GM12878 (cell line): ENCODE measurements around the gene MED4. TPM values are rescaled to one million over a fixed set of nuclear protein-coding genes. Genes with fewer than 3 reads are reported as not detected.

Source experiments
- ATAC-seq: fragments of 200-7000 bp; cut with Tn5 transposase; 3 replicates; pipeline ENCODE4 v1.9.1; 2020; ENCODE audit warnings: mild to moderate bottlenecking, moderate library complexity
- BruUV-seq: library from RNA; stranded (reverse); fragments of 400-500 nt; replicated peaks from 2 replicates; lab custom pipeline; 2021; lab: Mats Ljungman, UMichigan
- CTCF ChIA-PET: fragments of 300-600 bp; sonication (Branson Sonifier 250); formaldehyde crosslinking; extraction: SDS; loops from one replicate; lab custom pipeline; 2021; ENCODE audit warnings: inconsistent platforms; lab: Yijun Ruan, JAX
- POLR2A ChIA-PET: fragments of 350-600 bp; formaldehyde crosslinking; extraction: SDS; loops from one replicate; lab custom pipeline; 2021; ENCODE audit warnings: inconsistent platforms; lab: Charles Lee
- RAD21 ChIA-PET: fragments of 300-600 bp; sonication (Branson Sonifier 250); formaldehyde crosslinking; loops from one replicate; lab custom pipeline; 2023; ENCODE audit warnings: antibody characterized with exemption; ENCODE audit not compliant: unreplicated experiment; lab: Charles Lee
- SMC1A ChIA-PET: fragments of 300-600 bp; sonication (Branson Sonifier 250); formaldehyde crosslinking; loops from one replicate; lab custom pipeline; 2023; ENCODE audit not compliant: unreplicated experiment, uncharacterized antibody; lab: Charles Lee
- DNase-seq: peaks from one replicate; pipeline ENCODE4 v3.0.0-alpha.2; 2011; ENCODE audit warnings: low read depth, low spot score
- FAIRE-seq: peaks from 3 replicates; lab custom pipeline; 2011; peaks lifted over from hg19 to GRCh38; lab: Jason Lieb, UNC
- H2AFZ ChIP-seq: 2 replicates; pipeline ENCODE4 v1.6.0; 2011; ENCODE audit warnings: low read depth, low read length, control low read depth; ENCODE audit not compliant: control insufficient read depth
- H3K27ac ChIP-seq: 2 replicates; pipeline ENCODE4 v1.5.1; 2011; ENCODE audit warnings: control low read depth; ENCODE audit not compliant: control insufficient read depth, insufficient read depth
- H3K27me3 ChIP-seq, 2 experiments: replicated peaks in 1 of 2; 2 replicates each; pipeline versions ENCODE4 v1.6.0 to v1.6.1; 2011; ENCODE audit warnings: low read length in 1 of 2; ENCODE audit not compliant: control insufficient read depth in 2 of 2, insufficient read depth in 2 of 2
- H3K36me3 ChIP-seq, 2 experiments: 2 replicates each; pipeline ENCODE4 v1.5.1; 2011; ENCODE audit warnings: low read length in 1 of 2; ENCODE audit not compliant: control insufficient read depth in 2 of 2, insufficient read depth in 2 of 2
- H3K4me1 ChIP-seq: 2 replicates; pipeline ENCODE4 v1.6.1; 2011; ENCODE audit warnings: mild to moderate bottlenecking, low read length, moderate library complexity, mixed read lengths; ENCODE audit not compliant: control insufficient read depth, insufficient read depth
- H3K4me2 ChIP-seq: 2 replicates; pipeline ENCODE4 v1.6.0; 2011; ENCODE audit warnings: control low read depth; ENCODE audit not compliant: control insufficient read depth, insufficient read depth
- H3K4me3 ChIP-seq: fragments of 200-600 bp; sonication (generic); 2 replicates; pipeline ENCODE4 v1.5.1; 2016
- H3K79me2 ChIP-seq: 2 replicates; pipeline ENCODE4 v1.6.0; 2011; ENCODE audit warnings: low read length; ENCODE audit not compliant: control insufficient read depth, insufficient read depth
- H3K9ac ChIP-seq: 2 replicates; pipeline ENCODE4 v1.8.0; 2011; ENCODE audit warnings: low read length, control low read depth, mixed read lengths; ENCODE audit not compliant: control insufficient read depth, insufficient read depth
- H3K9me3 ChIP-seq: replicated peaks from 3 replicates; pipeline ENCODE4 v1.5.1; 2011; ENCODE audit warnings: mild to moderate bottlenecking, low read length; ENCODE audit not compliant: control insufficient read depth, insufficient read depth
- H4K20me1 ChIP-seq: 2 replicates; pipeline ENCODE4 v1.6.0; 2011; ENCODE audit not compliant: control insufficient read depth, insufficient read depth
- CBFB ChIP-seq: IDR thresholded peaks from 2 replicates; pipeline ENCODE4 v1.6.1; 2016; ENCODE audit warnings: antibody characterized with exemption, low read depth
- EED ChIP-seq: sonication (generic); IDR thresholded peaks from 2 replicates; pipeline ENCODE4 v1.6.1; 2016; ENCODE audit warnings: antibody characterized with exemption, low read depth
- FOXM1 ChIP-seq: IDR thresholded peaks from 2 replicates; pipeline ENCODE4 v1.6.1; 2012; ENCODE audit warnings: low read depth, mild to moderate bottlenecking, inconsistent platforms, low read length, moderate library complexity
- MTA2 ChIP-seq: fragments of 450-650 bp; IDR thresholded peaks from 2 replicates; pipeline ENCODE4 v1.6.1; 2016; ENCODE audit warnings: low read depth, mild to moderate bottlenecking, moderate library complexity
- MXI1 ChIP-seq: fragments of 150-350 bp; IDR thresholded peaks from 2 replicates; pipeline ENCODE4 v1.6.1; 2011; ENCODE audit warnings: low read depth, mild to moderate bottlenecking, inconsistent platforms, low read length, improper control_type of control experiment
- MYB ChIP-seq: fragments of 150-350 bp; IDR thresholded peaks from 2 replicates; pipeline ENCODE4 v1.6.1; 2014; ENCODE audit warnings: mild to moderate bottlenecking, low read depth, low read length, borderline replicate concordance
- NFXL1 ChIP-seq: fragments of 450-650 bp; IDR thresholded peaks from 2 replicates; pipeline ENCODE4 v1.6.1; 2017; ENCODE audit warnings: antibody characterized with exemption, mild to moderate bottlenecking, borderline replicate concordance
- PML ChIP-seq: IDR thresholded peaks from 2 replicates; pipeline ENCODE4 v1.6.1; 2012; ENCODE audit warnings: low read length, inconsistent platforms
- RB1 ChIP-seq: fragments of 450-650 bp; formaldehyde crosslinking; IDR thresholded peaks from 2 replicates; pipeline ENCODE4 v1.6.1; 2017; ENCODE audit warnings: mild to moderate bottlenecking, borderline replicate concordance
- SIX5 ChIP-seq: IDR thresholded peaks from 2 replicates; pipeline ENCODE4 v1.6.1; 2011; ENCODE audit warnings: mild to moderate bottlenecking, low read depth, low read length, moderate library complexity; ENCODE audit not compliant: severe bottlenecking
- STAT3 ChIP-seq: IDR thresholded peaks from 2 replicates; pipeline ENCODE4 v1.6.1; 2011; ENCODE audit warnings: low read depth, low read length, improper control_type of control experiment
- SUZ12 ChIP-seq: fragments of 200-600 bp; sonication (generic); IDR thresholded peaks from one replicate; pipeline ENCODE4 v1.6.1; 2018; ENCODE audit warnings: antibody characterized with exemption, mild to moderate bottlenecking; ENCODE audit not compliant: unreplicated experiment
- TARDBP ChIP-seq: IDR thresholded peaks from 2 replicates; pipeline ENCODE4 v1.6.1; 2016; ENCODE audit warnings: borderline replicate concordance
- ZBED1 ChIP-seq: IDR thresholded peaks from 2 replicates; pipeline ENCODE4 v1.6.1; 2016; ENCODE audit warnings: borderline replicate concordance
- WGBS: methylation state at CpG from one replicate; pipeline ENCODE4 v1.1.6; 2016; ENCODE audit warnings: low lambda C conversion rate; ENCODE audit not compliant: insufficient replicate concordance, insufficient coverage; ENCODE audit errors: missing lambda C conversion rate; 5-methylcytosine and 5-hydroxymethylcytosine counted together
- in situ Hi-C: fragments of 300-500 bp; cut with MboI; formaldehyde crosslinking; loops from 9 replicates; pipeline ENCODE4 v1.14.3; 2018; ENCODE audit warnings: mixed read lengths
- intact Hi-C: fragments of 100-400 bp; cut with micrococcal nuclease; formaldehyde crosslinking; loops from one replicate; pipeline ENCODE4 v1.14.2; 2022; ENCODE audit not compliant: unreplicated experiment
- polyA plus RNA-seq, 11 experiments: library from polyadenylated mRNA; depleted of rRNA in 4 of 11; unstranded in 6 of 11; stranded (reverse) in 5 of 11; fragments of >200 nt; fragmentation: Nextera tagmentation in 4 of 11; fragmentation: Illumina TruSeq in 1 of 11; extraction: Ambion mirVana in 4 of 11; extraction: Trizol in 1 of 11; gene quantifications; 1 replicate in 1 of 11; 2 replicates in 10 of 11; pipeline versions ENCODE4 v1.2.1 to v1.2.3, GENCODE V29; 2011 to 2016; ENCODE audit warnings: inconsistent platforms in 2 of 11, missing spikeins in 2 of 11, low read depth in 1 of 11
- total RNA-seq, 4 experiments: library from RNA; depleted of rRNA in 3 of 4; stranded (reverse); fragments of >200 nt in 3 of 4; fragmentation: Illumina TruSeq in 1 of 4; extraction: Trizol in 1 of 4; gene quantifications; 2 replicates each; pipeline versions ENCODE4 v1.2.1 to v1.2.3, GENCODE V29; 2013 to 2021
- TF ChIP-seq, protein P1 (sequence below): fragments of 450-650 bp; IDR thresholded peaks from 2 replicates; pipeline ENCODE4 v1.6.1; 2017; ENCODE audit warnings: mild to moderate bottlenecking

The MED4 gene
- total and polyA plus RNA-seq, 10 of the 15 experiments (the other 5 are each of a cell fraction or from before 2014, with no cell fraction given): 31.5 to 117 (median 87.4) TPM

DNA sequence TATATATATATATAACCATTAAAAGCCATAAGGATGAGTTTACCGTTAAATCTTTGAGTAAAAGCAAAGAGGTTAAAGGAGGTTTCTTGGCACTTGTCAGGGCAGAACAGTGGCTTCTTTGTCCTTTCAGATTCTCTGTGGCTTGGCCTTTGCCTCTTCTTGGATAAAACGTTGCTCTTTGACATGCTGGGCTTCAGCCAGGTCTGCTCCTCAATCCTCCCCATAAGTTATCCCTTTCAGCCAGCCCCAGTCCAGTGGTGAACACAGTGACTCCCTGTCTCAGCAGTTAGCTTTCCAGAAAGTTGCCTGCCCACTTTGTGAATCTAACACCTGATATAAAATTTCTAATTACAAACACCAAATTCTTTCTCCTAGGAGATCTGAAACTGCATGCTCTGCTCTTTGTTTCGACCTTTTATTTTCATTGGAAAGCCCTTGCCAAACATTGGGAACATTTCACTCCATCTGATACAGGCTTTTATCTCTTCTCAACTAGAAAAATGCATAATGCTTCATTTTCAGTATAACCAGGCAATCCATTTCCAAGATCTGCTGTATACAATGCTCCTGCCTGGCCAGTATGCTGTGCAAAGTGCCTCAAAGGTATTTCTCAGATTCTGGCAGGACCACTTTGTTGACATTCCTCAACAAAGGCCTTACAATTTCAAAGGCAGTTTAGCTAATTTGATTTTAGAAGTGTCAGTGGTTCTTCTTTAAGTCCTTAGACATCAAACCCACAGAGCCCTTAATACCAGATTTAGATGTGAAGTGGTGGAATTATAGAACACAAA is 16.2 kb upstream of the MED4 start:
- intact Hi-C loops (no loop called here), in situ Hi-C loops (no loop called here)
- FAIRE-seq: no peak
- H3K4me3 ChIP-seq: no peak overlapping the region
- no peaks in the 10 kb centered on the region for H3K27me3 ChIP-seq
- no peak overlapping the region for H3K9ac ChIP-seq
- no peak overlapping the region for H2AFZ ChIP-seq
- ChIA-PET SMC1A (no interaction called here), CTCF (no interaction called here), RAD21 (no interaction called here), POLR2A (no interaction called here)
- H3K27ac ChIP-seq: no peak overlapping the region
- 42% methylated on average over 3 of the region's 3 CpGs for WGBS
- no peaks in the 10 kb centered on the region; the same call in 2 of the 3 replicates for H3K9me3 ChIP-seq
- no peaks in the 10 kb centered on the region for H3K36me3 ChIP-seq
- TF ChIP-seq ZBED1 (no peak), SIX5 (no peak), EED (no peak), MXI1 (no peak), TARDBP (no peak), RB1 (no peak), MTA2 (no peak), SUZ12 (no peak), PML (no peak), FOXM1 (no peak), STAT3 (no peak), CBFB (no peak), MYB (no peak), NFXL1 (no peak)
- TF ChIP-seq, protein P1, sequence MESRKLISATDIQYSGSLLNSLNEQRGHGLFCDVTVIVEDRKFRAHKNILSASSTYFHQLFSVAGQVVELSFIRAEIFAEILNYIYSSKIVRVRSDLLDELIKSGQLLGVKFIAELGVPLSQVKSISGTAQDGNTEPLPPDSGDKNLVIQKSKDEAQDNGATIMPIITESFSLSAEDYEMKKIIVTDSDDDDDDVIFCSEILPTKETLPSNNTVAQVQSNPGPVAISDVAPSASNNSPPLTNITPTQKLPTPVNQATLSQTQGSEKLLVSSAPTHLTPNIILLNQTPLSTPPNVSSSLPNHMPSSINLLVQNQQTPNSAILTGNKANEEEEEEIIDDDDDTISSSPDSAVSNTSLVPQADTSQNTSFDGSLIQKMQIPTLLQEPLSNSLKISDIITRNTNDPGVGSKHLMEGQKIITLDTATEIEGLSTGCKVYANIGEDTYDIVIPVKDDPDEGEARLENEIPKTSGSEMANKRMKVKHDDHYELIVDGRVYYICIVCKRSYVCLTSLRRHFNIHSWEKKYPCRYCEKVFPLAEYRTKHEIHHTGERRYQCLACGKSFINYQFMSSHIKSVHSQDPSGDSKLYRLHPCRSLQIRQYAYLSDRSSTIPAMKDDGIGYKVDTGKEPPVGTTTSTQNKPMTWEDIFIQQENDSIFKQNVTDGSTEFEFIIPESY: no peak
- no TSS peak for BruUV-seq
- H3K4me1 ChIP-seq: no peaks in the 10 kb centered on the region
- H3K79me2 ChIP-seq: no peaks in the 10 kb centered on the region
- no peak for DNase-seq
- ATAC-seq: no peak
- no peak overlapping the region for H3K4me2 ChIP-seq
- no peaks in the 10 kb centered on the region for H4K20me1 ChIP-seq
